WERI-Rb-1 (cell line): ENCODE data around the gene ASCC3.
A peak's percentile ranks its signal among the peaks of the same experiment; 100 is the strongest.

Experiments
- DNase-seq: peaks from one replicate; pipeline ENCODE4 v3.0.0-alpha.2; 2020
- H3K27ac ChIP-seq: fragments of 250-450 bp; sonication (Bioruptor Pico); 2 replicates; pipeline ENCODE4 v1.5.1; 2020; ENCODE audit warnings: mild to moderate bottlenecking, moderate library complexity
- H3K27me3 ChIP-seq: fragments of 250-450 bp; sonication (Bioruptor Pico); 2 replicates; pipeline ENCODE4 v1.5.1; 2021; ENCODE audit warnings: mild to moderate bottlenecking, low read depth, moderate library complexity; ENCODE audit not compliant: insufficient read depth, severe bottlenecking
- H3K36me3 ChIP-seq: fragments of 250-450 bp; sonication (Bioruptor Pico); 2 replicates; pipeline ENCODE4 v1.5.1; 2020; ENCODE audit warnings: mild to moderate bottlenecking, moderate library complexity
- H3K4me3 ChIP-seq: 2 replicates; pipeline ENCODE4 v1.5.1; 2011; ENCODE audit warnings: low read depth, mild to moderate bottlenecking, control low read depth, low read length
- H3K9me3 ChIP-seq: fragments of 250-450 bp; sonication (Bioruptor Pico); 2 replicates; pipeline ENCODE4 v1.5.1; 2021; ENCODE audit warnings: mild to moderate bottlenecking, moderate library complexity; ENCODE audit not compliant: severe bottlenecking
- TF ChIP-seq, protein P1 (sequence below): IDR thresholded peaks from 2 replicates; pipeline ENCODE4 v1.5.1; 2011; ENCODE audit warnings: low read depth, mild to moderate bottlenecking, control low read depth, inconsistent platforms, low read length

ASCC3 gene

DNA sequence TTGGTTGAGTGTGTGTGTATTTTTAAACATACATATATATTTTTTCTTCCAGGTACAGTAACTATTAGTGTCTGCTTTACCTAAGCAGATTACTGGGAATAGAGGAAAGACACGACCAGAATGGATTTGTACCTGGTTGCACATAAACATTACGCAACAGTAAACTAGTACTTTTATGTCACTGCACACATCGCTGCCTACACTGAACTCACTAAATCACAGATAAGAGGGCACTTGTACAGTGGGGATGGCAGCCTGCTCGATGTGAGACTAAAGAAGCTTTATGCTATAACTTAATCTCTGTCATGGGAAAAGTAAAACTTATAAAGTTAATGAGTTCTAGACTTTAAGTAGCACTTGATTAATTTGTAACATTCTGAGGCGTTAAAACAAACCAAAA is 326.9 kb downstream of the ASCC3 start:
- peak; percentile 66 for DNase-seq
- no peak overlapping the region for H3K27ac ChIP-seq
- H3K36me3 ChIP-seq, result no peaks in the 10 kb centered on the region
- H3K4me3 ChIP-seq, result no peak overlapping the region
- no peaks in the 10 kb centered on the region for H3K9me3 ChIP-seq
- TF ChIP-seq, protein P1, sequence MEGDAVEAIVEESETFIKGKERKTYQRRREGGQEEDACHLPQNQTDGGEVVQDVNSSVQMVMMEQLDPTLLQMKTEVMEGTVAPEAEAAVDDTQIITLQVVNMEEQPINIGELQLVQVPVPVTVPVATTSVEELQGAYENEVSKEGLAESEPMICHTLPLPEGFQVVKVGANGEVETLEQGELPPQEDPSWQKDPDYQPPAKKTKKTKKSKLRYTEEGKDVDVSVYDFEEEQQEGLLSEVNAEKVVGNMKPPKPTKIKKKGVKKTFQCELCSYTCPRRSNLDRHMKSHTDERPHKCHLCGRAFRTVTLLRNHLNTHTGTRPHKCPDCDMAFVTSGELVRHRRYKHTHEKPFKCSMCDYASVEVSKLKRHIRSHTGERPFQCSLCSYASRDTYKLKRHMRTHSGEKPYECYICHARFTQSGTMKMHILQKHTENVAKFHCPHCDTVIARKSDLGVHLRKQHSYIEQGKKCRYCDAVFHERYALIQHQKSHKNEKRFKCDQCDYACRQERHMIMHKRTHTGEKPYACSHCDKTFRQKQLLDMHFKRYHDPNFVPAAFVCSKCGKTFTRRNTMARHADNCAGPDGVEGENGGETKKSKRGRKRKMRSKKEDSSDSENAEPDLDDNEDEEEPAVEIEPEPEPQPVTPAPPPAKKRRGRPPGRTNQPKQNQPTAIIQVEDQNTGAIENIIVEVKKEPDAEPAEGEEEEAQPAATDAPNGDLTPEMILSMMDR, result no peak
- H3K27me3 ChIP-seq, result no peaks in the 10 kb centered on the region

DNA sequence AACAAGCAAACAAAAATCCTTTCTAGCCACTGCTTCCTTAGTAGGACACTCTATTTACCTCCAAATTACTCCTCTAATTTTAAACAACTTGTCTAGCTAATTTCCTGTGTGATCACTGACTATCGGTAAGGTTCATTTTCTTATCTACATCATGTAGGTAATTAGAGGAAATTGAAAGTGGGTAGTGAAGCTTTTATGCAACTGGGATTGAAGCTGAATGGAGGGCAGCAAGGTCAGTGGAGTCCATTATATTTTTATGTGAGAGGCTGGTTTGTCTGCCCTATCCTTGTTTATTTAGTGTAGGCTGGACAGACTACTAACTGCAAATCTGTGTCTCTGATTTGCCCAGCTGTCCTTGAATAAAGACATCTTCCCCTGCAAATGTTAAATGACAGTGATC is 327.9 kb downstream of the ASCC3 start:
- no peak overlapping the region; the same call in 1 of the 2 replicates for H3K27ac ChIP-seq
- no peak for DNase-seq
- H3K4me3 ChIP-seq, result no peak overlapping the region
- H3K9me3 ChIP-seq, result no peaks in the 10 kb centered on the region
- no peaks in the 10 kb centered on the region for H3K36me3 ChIP-seq
- TF ChIP-seq, protein P1, result no peak
- H3K27me3 ChIP-seq, result no peaks in the 10 kb centered on the region

DNA sequence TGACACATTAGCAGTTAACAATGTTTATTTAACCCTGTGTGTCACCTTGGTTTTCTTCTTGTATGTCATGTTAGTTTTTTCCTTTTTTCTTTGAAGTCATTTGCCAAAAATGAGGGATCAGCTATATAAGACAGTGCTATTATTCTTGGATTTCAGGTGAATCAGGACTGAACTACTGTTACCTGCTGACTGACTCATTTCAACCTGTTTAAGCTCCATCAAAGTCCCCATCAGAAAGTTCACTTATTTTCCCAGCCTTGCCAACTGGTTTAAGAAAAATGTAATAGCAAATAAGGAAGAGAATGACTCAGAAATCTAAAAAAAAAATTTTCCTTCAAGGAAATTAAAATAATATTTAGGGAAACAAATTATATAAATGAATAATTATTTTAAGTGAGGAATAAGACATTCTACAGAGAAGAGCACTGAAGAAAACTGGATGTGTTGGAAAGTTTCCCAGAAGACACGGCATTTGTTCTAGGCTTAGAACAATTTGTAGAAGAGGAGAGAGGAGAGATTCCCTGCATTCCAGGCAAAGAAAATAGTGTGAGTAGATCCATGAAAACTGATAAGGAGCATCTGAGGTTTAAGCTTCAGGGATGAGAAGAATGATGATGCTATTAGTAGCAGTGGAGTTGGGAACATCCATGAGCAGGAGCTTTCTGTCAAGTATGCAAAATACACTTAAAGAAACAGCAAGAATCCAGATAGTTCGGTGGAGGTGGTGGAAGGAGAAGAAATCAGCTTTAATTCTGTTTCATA is 331.5 kb downstream of the ASCC3 start:
- TF ChIP-seq, protein P1, result no peak
- no peaks in the 10 kb centered on the region for H3K36me3 ChIP-seq
- DNase-seq, result no peak
- H3K9me3 ChIP-seq, result no peaks in the 10 kb centered on the region
- H3K27ac ChIP-seq, result no peak overlapping the region
- H3K4me3 ChIP-seq, result no peak overlapping the region
- no peaks in the 10 kb centered on the region for H3K27me3 ChIP-seq

DNA sequence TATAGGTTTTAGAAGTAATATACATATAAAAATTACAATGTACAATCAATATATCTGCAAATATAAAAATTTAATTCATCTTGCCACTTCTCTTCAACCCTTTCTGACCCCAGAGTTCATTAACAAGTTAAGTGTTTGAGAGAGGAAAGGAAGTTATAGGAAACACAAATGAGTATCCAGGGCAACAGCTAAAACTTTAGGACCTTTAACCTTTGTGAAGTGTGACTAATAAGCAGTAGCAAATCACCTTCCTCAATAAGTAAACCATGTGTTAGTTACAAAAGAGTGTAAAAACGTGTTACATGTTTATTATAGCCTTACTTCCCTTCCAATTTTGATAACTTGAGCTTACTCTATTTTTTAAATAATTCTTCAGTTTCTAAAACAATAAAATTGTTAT is 343.0 kb downstream of the ASCC3 start:
- TF ChIP-seq, protein P1, result no peak
- Histone ChIP-seq H3K36me3 (peaks cover 12% of the 10 kb centered on the region), H3K27me3 (no peaks in the 10 kb centered on the region), H3K4me3 (no peak overlapping the region), H3K9me3 (no peaks in the 10 kb centered on the region), H3K27ac (no peak overlapping the region)
- DNase-seq, result no peak

DNA sequence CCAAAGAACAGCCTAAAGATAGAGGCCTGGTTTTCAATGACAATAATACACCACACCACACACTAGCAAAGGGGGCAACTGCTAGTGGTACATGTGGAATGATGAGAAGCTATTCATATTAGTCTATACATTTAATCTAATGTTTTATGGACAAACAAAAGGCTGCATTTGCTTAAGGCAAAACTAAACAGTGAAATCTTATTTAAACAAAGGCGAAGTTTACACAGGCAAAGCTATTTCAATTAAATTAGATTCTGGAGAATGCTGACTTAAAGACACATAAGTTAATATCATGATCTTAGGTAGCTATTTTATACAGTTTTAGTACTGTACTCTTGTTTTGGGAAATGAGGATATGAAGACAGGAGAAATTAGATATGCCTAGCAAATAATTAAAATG is 362.5 kb downstream of the ASCC3 start:
- H3K9me3 ChIP-seq, result no peaks in the 10 kb centered on the region
- TF ChIP-seq, protein P1, result no peak
- DNase-seq, result no peak
- no peak overlapping the region for H3K4me3 ChIP-seq
- H3K27ac ChIP-seq, result no peak overlapping the region
- no peaks in the 10 kb centered on the region for H3K27me3 ChIP-seq
- H3K36me3 ChIP-seq, result peaks cover 16% of the 10 kb centered on the region

DNA sequence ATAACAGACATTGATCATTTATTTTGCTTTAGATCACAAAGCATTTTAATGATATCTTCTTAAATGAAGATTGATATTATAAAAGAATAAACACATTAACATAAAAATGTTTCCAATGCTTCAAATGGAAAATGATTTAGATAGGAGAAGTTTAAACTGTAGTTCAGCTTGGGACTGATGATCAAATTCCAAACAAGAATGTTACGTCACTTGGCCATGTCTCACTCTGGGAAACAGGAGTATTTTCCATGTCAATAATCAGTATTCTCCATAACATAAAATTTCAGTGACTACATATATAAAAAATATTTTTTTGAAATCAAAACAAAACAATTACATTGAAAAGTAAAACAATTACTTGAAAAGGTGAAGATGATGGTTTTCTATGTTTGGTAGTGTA is 363.5 kb downstream of the ASCC3 start:
- DNase-seq, result no peak
- Histone ChIP-seq H3K27me3 (no peaks in the 10 kb centered on the region), H3K9me3 (no peaks in the 10 kb centered on the region), H3K36me3 (peaks cover 18% of the 10 kb centered on the region), H3K4me3 (no peak overlapping the region), H3K27ac (no peak overlapping the region)
- TF ChIP-seq, protein P1, result no peak
